Right lobe of liver (tissue), 6 donors: ENCODE measurements around the gene PLXNC1. TPM values are rescaled to one million over a fixed set of nuclear protein-coding genes. Genes with fewer than 3 reads are reported as not detected.

Experiments used
- ATAC-seq, 4 donors: fragments of 200-7000 bp; cut with Tn5 transposase; one replicate each; pipeline ENCODE4 v1.9.1; 2020; ENCODE audit warnings: mild to moderate bottlenecking in 4 of 4, moderate library complexity in 4 of 4
- DNase-seq, 3 donors: peaks; one replicate each; pipeline ENCODE4 v3.0.0-alpha.2; 2020
- H3K27ac ChIP-seq, 3 donors: fragments of 200-600 bp; one replicate each; pipeline ENCODE4 v1.8.0; 2022
- H3K27me3 ChIP-seq, 2 donors: fragments of 200-600 bp; one replicate each; pipeline ENCODE4 v1.8.0; 2022
- H3K36me3 ChIP-seq, 4 donors: fragments of 200-600 bp; sonication (generic) in 1 of 4; one replicate each; pipeline versions ENCODE4 v1.5.1 to v1.8.0; 2017 to 2022; ENCODE audit warnings: control low read depth in 1 of 4
- H3K4me1 ChIP-seq, 4 donors: fragments of 200-600 bp; sonication (generic) in 1 of 4; one replicate each; pipeline versions ENCODE4 v1.5.1 to v1.8.0; 2017 to 2022; ENCODE audit warnings: control low read depth in 1 of 4
- H3K4me3 ChIP-seq, 3 donors: fragments of 200-600 bp; one replicate each; pipeline ENCODE4 v1.8.0; 2022
- H3K9me3 ChIP-seq, 4 donors: fragments of 200-600 bp; sonication (generic) in 1 of 4; one replicate each; pipeline versions ENCODE4 v1.5.1 to v1.8.0; 2017 to 2022; ENCODE audit warnings: control low read depth in 1 of 4
- POLR2A ChIP-seq: fragments of 450-650 bp; IDR thresholded peaks from one replicate; pipeline ENCODE4 v1.6.1; 2017; ENCODE audit warnings: antibody characterized with exemption, mild to moderate bottlenecking
- WGBS: methylation state at CpG from one replicate; pipeline ENCODE4 v1.1.6; 2018; ENCODE audit warnings: low coverage, low lambda C conversion rate; ENCODE audit not compliant: insufficient coverage; ENCODE audit errors: missing lambda C conversion rate; 5-methylcytosine and 5-hydroxymethylcytosine counted together
- intact Hi-C, 2 donors: fragments of 100-400 bp; cut with DNase I; formaldehyde crosslinking; loops; one replicate each; pipeline versions ENCODE4 v1.11.2 to v1.14.1; 2022
- total RNA-seq, 6 experiments: library from RNA; depleted of rRNA in 2 of 6; stranded (reverse); fragments of >200 nt in 2 of 6; fragmentation: NEBNext Ultra II Directional in 3 of 6; extraction: Animal tissue kit (Norgen Biotek cat#: 25700) in 3 of 6; gene quantifications; one replicate each; pipeline versions ENCODE4 v1.1.0 to v1.2.4, GENCODE V29; 2016 to 2023
- TF ChIP-seq, protein P1 (sequence below), 4 donors: fragments of 200-600 bp in 3 of 4; fragments of 450-650 bp in 1 of 4; IDR thresholded peaks; one replicate each; pipeline versions ENCODE4 v1.5.1 to v1.8.0; 2016 to 2022; ENCODE audit warnings: antibody characterized with exemption in 4 of 4, mild to moderate bottlenecking in 2 of 4
- donor health status: DM: no; HTN: yes; CAD: no.
- donor health status: DM: no; HTN: no; CAD: no.
- donor health status: DM: no; HTN: no; CAD: no.
- donor health status: DM: no; HTN: yes; CAD: no.
- donor health status: DM: no; HTN: yes; CAD: no.

Gene PLXNC1
- total RNA-seq, 6 experiments from 2014 or later, result 1.6 to 7.0 (median 3.5) TPM

DNA sequence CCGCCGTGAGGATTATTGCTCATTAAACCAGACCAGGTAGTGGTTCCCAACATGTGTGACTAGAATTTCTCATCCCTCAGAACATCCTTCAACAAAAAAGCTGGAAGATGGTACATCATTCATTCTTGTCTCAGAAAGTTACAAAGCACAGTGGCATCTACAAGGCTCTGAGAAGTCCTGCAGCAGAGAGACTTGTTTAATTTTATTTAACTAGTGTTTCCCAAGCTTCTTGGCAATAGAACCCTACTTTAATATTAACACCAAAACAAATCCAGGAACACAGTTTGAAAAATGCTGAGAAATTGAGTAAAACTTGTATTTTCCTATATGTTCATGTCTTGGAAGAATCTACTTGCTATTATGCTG, 54.8 kb downstream of the PLXNC1 start:
- Histone ChIP-seq H3K9me3 (no peaks in the 10 kb centered on the region), H3K36me3 (no peaks in the 10 kb centered on the region), H3K27me3 (no peaks in the 10 kb centered on the region), H3K27ac (no peak overlapping the region), H3K4me3 (no peak overlapping the region), H3K4me1 (peaks cover 0 to 18% (median 5%) of the 10 kb centered on the region in 4 donors)
- ATAC-seq (no peak), DNase-seq (no peak)
- TF ChIP-seq POLR2A, result no peak
- TF ChIP-seq, protein P1, sequence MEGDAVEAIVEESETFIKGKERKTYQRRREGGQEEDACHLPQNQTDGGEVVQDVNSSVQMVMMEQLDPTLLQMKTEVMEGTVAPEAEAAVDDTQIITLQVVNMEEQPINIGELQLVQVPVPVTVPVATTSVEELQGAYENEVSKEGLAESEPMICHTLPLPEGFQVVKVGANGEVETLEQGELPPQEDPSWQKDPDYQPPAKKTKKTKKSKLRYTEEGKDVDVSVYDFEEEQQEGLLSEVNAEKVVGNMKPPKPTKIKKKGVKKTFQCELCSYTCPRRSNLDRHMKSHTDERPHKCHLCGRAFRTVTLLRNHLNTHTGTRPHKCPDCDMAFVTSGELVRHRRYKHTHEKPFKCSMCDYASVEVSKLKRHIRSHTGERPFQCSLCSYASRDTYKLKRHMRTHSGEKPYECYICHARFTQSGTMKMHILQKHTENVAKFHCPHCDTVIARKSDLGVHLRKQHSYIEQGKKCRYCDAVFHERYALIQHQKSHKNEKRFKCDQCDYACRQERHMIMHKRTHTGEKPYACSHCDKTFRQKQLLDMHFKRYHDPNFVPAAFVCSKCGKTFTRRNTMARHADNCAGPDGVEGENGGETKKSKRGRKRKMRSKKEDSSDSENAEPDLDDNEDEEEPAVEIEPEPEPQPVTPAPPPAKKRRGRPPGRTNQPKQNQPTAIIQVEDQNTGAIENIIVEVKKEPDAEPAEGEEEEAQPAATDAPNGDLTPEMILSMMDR (IDR thresholded peaks at IDR 0.05), result no peak
- WGBS, result 0% methylated on average over 1 of the region's 2 CpGs
- intact Hi-C loops, result no loop called here

DNA sequence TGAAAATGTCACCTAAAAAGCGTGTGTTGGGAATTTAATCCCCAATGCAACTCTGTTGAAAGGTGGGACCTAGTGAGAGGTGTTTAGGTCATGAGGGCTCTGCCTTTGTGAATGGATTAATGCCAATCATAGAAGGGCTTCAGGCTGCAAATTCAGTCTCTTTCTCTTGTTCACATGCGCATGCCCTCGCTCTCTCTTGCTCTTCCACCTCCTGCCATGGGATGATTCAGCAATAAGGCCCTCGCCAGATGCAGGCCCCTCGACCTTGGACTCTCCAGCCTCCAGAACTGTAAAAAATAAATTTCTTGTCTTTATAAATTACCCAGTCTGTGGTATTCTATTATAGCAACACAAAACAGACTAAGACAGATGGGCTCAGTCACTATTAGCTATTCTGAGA, 55.4 kb downstream of the PLXNC1 start:
- Histone ChIP-seq H3K36me3 (no peaks in the 10 kb centered on the region), H3K4me3 (no peak overlapping the region), H3K27me3 (no peaks in the 10 kb centered on the region), H3K9me3 (no peaks in the 10 kb centered on the region), H3K27ac (no peak overlapping the region), H3K4me1 (peaks cover 0 to 18% (median 5%) of the 10 kb centered on the region in 4 donors)
- TF ChIP-seq, protein P1 (IDR thresholded peaks at IDR 0.05), result no peak
- TF ChIP-seq POLR2A, result no peak
- DNase-seq (no peak), ATAC-seq (no peak)
- WGBS, result 87% methylated on average over 4 of the region's 5 CpGs
- intact Hi-C loops, result no loop called here

DNA sequence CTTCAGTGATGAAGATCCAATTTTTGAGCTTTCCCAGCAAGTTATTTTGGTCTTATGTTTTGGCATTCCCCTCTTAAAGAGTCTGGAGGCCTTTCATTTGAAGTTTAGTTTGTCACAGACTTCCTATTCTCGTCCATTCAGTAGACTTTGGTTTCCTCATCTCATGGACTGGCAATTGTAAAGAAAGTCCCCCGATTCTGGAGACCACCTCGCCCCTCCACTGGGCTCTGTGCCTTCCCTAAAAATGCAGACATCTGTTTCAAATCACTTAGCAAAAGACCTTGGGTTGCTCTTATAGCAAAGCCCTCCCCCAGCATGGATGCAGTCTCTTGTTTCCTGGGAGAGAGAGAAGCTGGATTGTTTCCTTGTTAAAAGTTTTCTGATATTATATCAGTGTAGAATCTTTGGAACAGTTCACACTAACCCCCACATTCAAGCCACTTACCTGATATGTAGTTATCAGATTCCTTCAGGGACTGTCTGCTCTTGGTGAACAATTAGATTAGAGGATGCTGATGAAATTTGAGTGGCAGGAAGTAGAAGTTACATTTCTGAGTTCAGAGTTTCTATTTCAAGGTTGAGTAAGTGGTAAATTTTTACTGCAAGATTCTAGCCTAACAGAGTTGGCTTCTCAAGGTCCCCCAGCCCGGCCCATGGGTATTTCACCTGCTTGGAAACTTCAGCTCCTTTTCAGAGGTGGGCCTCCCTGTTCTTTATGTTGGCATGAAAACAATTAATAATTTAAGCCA, 56.3 kb downstream of the PLXNC1 start:
- DNase-seq, result no peak
- Histone ChIP-seq H3K27me3 (no peaks in the 10 kb centered on the region), H3K27ac (no peak overlapping the region), H3K4me1 (peaks cover 0 to 19% (median 6%) of the 10 kb centered on the region in 4 donors), H3K9me3 (no peaks in the 10 kb centered on the region), H3K4me3 (no peak overlapping the region), H3K36me3 (no peaks in the 10 kb centered on the region)
- TF ChIP-seq, protein P1 (IDR thresholded peaks at IDR 0.05), result no peak
- TF ChIP-seq POLR2A, result no peak
- 60% methylated on average over 4 of the region's 4 CpGs for WGBS
- intact Hi-C loops, result no loop called here
- ATAC-seq, result no peak

DNA sequence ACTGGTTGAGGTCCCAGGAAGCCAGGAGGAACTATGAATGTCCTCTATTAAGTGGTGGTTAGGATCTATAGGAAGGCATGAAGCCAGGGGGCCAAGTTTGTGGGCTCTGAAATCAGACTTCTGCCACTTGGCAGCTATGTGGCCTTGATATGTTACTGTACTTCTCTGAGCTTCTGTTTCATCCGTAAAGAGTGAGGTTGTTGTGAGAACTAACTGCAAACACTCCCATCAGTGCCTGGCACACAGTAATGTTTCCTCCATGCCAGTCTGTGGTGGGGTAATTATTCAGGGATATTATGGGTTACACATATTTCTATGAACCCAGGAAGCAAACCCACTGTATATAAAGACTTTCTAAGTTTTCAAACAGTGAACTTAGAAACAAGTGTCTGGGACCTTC, 57.4 kb downstream of the PLXNC1 start:
- ATAC-seq (no peak), DNase-seq (no peak)
- no peaks in the 10 kb centered on the region for H3K27me3 ChIP-seq
- H3K9me3 ChIP-seq, result no peaks in the 10 kb centered on the region
- WGBS, result 40% methylated on average over 1 of the region's 1 CpG
- no peaks in the 10 kb centered on the region for H3K36me3 ChIP-seq
- intact Hi-C loops, result no loop called here
- no peak for TF ChIP-seq POLR2A
- TF ChIP-seq, protein P1 (IDR thresholded peaks at IDR 0.05), result no peak
- H3K27ac ChIP-seq, result no peak overlapping the region
- H3K4me3 ChIP-seq, result no peak overlapping the region
- H3K4me1 ChIP-seq, result peaks cover 0 to 7% (median under 1%) of the 10 kb centered on the region in 4 donors
